MCF 10A (cell line): Measurements from ENCODE around the gene CLEC16A. TPM values are rescaled to one million over a fixed set of nuclear protein-coding genes. Genes with fewer than 3 reads are reported as not detected.

Experiments used
- BruUV-seq: library from RNA; stranded (reverse); fragments of 400-500 nt; replicated peaks from 2 replicates; lab custom pipeline; 2021; lab: Mats Ljungman, UMichigan
- CTCF ChIA-PET: fragments of 300-600 bp; sonication (Branson Sonifier 250); formaldehyde crosslinking; extraction: SDS; loops from one replicate; lab custom pipeline; 2021; ENCODE audit warnings: antibody characterized with exemption, inconsistent platforms; lab: Yijun Ruan, JAX
- POLR2A ChIA-PET: fragments of 300-600, 350-650 bp; sonication (Branson Sonifier 250); formaldehyde crosslinking; extraction: SDS; loops from one replicate; lab custom pipeline; 2020; ENCODE audit warnings: antibody characterized with exemption, inconsistent platforms; lab: Yijun Ruan, JAX
- DNase-seq: peaks from one replicate; pipeline ENCODE4 v3.0.0-alpha.2; 2018; ENCODE audit not compliant: unreplicated experiment
- H3K27ac Mint-ChIP-seq: one replicate; pipeline ENCODE4 v1.8.0; 2022; ENCODE audit warnings: mild to moderate bottlenecking, low read depth, mixed read lengths; ENCODE audit not compliant: unreplicated experiment
- H3K27me3 Mint-ChIP-seq: one replicate; pipeline ENCODE4 v1.8.0; 2022; ENCODE audit warnings: mixed read lengths; ENCODE audit not compliant: insufficient read depth, unreplicated experiment
- H3K36me3 Mint-ChIP-seq: one replicate; pipeline ENCODE4 v1.8.0; 2022; ENCODE audit warnings: mild to moderate bottlenecking, moderate library complexity, mixed read lengths; ENCODE audit not compliant: insufficient read depth, unreplicated experiment
- H3K4me1 Mint-ChIP-seq: one replicate; pipeline ENCODE4 v1.8.0; 2022; ENCODE audit warnings: mixed read lengths; ENCODE audit not compliant: insufficient read depth, unreplicated experiment
- H3K4me3 Mint-ChIP-seq: one replicate; pipeline ENCODE4 v1.8.0; 2022; ENCODE audit warnings: mild to moderate bottlenecking, moderate library complexity, mixed read lengths; ENCODE audit not compliant: unreplicated experiment
- H3K9me3 Mint-ChIP-seq: one replicate; pipeline ENCODE4 v1.8.0; 2022; ENCODE audit warnings: mixed read lengths; ENCODE audit not compliant: unreplicated experiment
- intact Hi-C: fragments of 100-400 bp; cut with micrococcal nuclease; formaldehyde crosslinking; loops from 2 replicates; pipeline ENCODE4 v1.14.1; 2022
- total RNA-seq: library from RNA; stranded (reverse); gene quantifications from 2 replicates; pipeline ENCODE4 v1.2.3, GENCODE V29; 2022
- TF ChIP-seq, protein P1 (sequence below): fragments of 200-600 bp; IDR thresholded peaks from one replicate; pipeline ENCODE4 v1.8.0; 2022; ENCODE audit warnings: antibody characterized with exemption, mild to moderate bottlenecking; ENCODE audit not compliant: unreplicated experiment

Gene CLEC16A
- total RNA-seq, 1 experiment from 2014 or later: 32.4 TPM

DNA sequence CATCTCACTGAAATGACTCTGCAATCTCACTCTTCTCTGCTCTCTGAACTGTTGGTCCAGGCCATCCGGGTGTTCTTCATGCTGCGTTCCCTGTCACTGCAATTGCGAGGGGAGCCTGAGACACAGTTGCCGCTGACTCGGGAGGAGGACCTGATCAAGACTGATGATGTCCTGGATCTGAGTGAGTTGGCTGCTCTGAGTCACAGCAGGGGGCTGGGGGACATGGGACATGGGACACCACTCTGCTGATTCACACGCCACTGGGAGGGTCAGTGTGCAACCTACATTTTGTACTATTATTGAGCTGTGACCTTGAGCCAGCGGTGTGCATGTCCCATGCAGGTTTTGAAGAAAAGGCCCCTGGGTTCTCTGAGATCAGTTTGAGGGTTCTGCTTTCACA lies 116.5 kb downstream of the CLEC16A start:
- ChIA-PET CTCF (interaction anchor here (0.7 kb wide), 1 partner anchor 10 kb away, joined by 4 read pairs; no protein-coding TSS in a partner anchor), POLR2A (no interaction called here)
- Mint-ChIP-seq H3K27me3 (no peaks in the 10 kb centered on the region), H3K36me3 (peaks cover 24% of the 10 kb centered on the region), H3K4me1 (peaks cover 11% of the 10 kb centered on the region), H3K27ac (no peak overlapping the region), H3K9me3 (no peaks in the 10 kb centered on the region), H3K4me3 (no peak overlapping the region)
- TF ChIP-seq, protein P1, sequence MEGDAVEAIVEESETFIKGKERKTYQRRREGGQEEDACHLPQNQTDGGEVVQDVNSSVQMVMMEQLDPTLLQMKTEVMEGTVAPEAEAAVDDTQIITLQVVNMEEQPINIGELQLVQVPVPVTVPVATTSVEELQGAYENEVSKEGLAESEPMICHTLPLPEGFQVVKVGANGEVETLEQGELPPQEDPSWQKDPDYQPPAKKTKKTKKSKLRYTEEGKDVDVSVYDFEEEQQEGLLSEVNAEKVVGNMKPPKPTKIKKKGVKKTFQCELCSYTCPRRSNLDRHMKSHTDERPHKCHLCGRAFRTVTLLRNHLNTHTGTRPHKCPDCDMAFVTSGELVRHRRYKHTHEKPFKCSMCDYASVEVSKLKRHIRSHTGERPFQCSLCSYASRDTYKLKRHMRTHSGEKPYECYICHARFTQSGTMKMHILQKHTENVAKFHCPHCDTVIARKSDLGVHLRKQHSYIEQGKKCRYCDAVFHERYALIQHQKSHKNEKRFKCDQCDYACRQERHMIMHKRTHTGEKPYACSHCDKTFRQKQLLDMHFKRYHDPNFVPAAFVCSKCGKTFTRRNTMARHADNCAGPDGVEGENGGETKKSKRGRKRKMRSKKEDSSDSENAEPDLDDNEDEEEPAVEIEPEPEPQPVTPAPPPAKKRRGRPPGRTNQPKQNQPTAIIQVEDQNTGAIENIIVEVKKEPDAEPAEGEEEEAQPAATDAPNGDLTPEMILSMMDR: no peak
- no peak for DNase-seq
- intact Hi-C loops: no loop called here
- no TSS peak for BruUV-seq

DNA sequence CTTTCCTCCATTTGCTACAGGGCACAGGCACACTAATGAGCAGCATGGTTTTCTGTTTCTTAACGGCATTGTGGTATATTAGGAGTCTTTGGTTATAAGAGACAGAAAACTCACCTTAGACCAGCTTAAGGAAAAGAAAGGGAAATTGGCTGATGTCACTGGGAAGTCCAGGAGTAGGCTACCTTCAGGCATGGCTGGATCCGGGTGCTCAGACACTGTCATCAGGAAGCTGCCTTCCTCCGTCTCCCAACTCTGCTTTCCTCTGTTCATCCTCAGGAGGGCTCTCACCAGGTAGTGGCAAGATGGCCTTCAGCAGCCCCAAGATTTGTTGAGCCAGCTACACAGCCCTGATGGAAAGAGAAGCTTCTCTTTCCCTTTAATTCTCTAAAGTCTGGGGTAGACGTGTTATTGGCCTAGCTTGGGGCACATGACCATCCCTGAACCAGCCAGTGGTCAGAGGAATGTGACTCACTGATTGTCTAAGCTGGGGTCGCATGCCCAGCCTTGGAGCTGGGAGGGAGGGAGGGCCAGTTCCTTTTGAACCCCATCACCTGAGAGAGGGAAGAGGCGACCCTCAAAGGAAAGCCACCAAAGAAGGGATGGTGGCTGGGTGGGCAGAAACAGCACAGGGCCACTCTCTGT lies 117.4 kb downstream of the CLEC16A start:
- no peak overlapping the region for H3K4me3 Mint-ChIP-seq
- TF ChIP-seq, protein P1: no peak
- CTCF ChIA-PET: interaction anchor here (0.7 kb wide), 1 partner anchor 9 kb away, joined by 4 read pairs; no protein-coding TSS in a partner anchor
- no TSS peak for BruUV-seq
- H3K36me3 Mint-ChIP-seq: peaks cover 27% of the 10 kb centered on the region
- no peak overlapping the region for H3K27ac Mint-ChIP-seq
- H3K9me3 Mint-ChIP-seq: no peaks in the 10 kb centered on the region
- H3K27me3 Mint-ChIP-seq: no peaks in the 10 kb centered on the region
- peaks cover 2% of the 10 kb centered on the region for H3K4me1 Mint-ChIP-seq
- intact Hi-C loops: no loop called here
- POLR2A ChIA-PET: interaction anchor here (0.9 kb wide), 1 partner anchor 13 kb away, joined by 3 read pairs; no protein-coding TSS in a partner anchor
- no peak for DNase-seq

DNA sequence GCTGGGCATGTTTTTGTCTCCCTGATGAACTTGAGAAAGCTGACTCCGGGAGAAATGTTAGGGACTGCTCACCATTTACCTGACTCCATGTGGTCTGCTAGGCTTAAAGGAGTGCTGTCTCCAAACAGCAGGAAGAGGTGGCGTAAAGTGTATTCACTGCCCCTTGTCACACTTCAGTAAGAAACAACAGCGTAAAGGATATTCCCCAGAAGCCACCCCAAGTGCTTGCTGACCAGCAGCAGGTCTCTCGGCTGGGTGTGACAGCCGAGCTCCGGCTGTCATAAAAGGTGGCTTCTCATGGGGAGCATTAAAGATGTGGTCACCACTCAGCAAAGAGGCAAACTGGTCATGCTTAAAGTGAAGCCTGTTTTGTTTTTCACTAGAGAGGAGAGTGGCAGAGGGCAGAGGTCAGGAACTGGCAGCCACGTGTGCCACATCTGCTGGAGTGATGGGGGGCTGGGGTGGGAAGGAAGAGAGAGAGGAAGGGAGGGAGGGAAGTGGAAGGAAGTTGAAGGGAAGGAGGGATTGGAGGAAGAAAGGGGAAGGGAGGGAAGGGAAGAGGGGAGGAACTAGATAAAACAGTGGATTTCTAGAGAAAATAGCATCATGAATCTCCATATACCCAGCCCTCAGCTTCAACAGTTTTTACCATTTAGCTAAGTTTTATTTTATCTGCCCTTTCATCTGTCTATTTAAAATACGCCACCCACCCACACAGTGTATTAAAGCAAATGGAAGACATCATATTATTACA lies 119.3 kb downstream of the CLEC16A start:
- intact Hi-C loops: no loop called here

DNA sequence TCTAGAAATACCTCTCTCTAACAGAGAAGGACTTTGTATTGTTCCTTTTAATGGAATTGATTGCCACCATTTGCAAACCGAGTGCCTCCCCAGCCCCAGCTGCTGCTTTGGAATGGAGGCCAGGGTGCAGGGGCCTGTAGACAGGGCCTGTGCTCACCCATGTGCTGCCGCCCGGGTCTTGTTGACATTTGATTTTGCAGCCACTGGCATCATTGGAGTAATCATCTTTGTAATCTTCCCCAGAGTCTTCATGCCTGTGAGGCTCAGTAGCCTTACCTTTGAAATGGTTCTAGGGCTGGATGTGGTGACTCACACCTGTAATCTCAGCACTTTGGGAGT lies 119.8 kb downstream of the CLEC16A start:
- Mint-ChIP-seq H3K27me3 (no peaks in the 10 kb centered on the region), H3K36me3 (peaks cover 30% of the 10 kb centered on the region), H3K4me1 (no peaks in the 10 kb centered on the region), H3K27ac (no peak overlapping the region), H3K4me3 (no peak overlapping the region), H3K9me3 (no peaks in the 10 kb centered on the region)
- POLR2A ChIA-PET: no interaction called here
- intact Hi-C loops: no loop called here
- DNase-seq: no peak
- BruUV-seq: no TSS peak
- CTCF ChIA-PET: no interaction called here
- TF ChIP-seq, protein P1: no peak

More for the DNA sequence above, 119.3 kb downstream of the CLEC16A start:
- no peak for DNase-seq
- POLR2A ChIA-PET: interaction anchor here (1.1 kb wide), 1 partner anchor 9 kb away, joined by 4 read pairs; no protein-coding TSS in a partner anchor
- CTCF ChIA-PET: no interaction called here
- Mint-ChIP-seq H3K27ac (no peak overlapping the region), H3K27me3 (no peaks in the 10 kb centered on the region), H3K36me3 (peaks cover 30% of the 10 kb centered on the region), H3K9me3 (no peaks in the 10 kb centered on the region), H3K4me1 (no peaks in the 10 kb centered on the region), H3K4me3 (no peak overlapping the region)
- no TSS peak for BruUV-seq
- TF ChIP-seq, protein P1: no peak
